Prostate gland (tissue), 2 donors: ENCODE results near the gene FBXO11. TPM values are rescaled to one million over a fixed set of nuclear protein-coding genes. Genes with fewer than 3 reads are reported as not detected.

Experiments
- DNase-seq: peaks from one replicate; pipeline ENCODE4 v3.0.0-alpha.2; 2019; ENCODE audit warnings: low spot score
- H3K27ac ChIP-seq, 2 donors: fragments of 200-600 bp; sonication (generic); 2 replicates each; pipeline ENCODE4 v1.5.1; 2017 to 2019
- H3K27me3 ChIP-seq: fragments of 200-600 bp; sonication (generic); replicated peaks from 2 replicates; pipeline ENCODE4 v1.5.1; 2019; ENCODE audit not compliant: insufficient read depth
- H3K36me3 ChIP-seq, 2 donors: fragments of 200-600 bp; sonication (generic); 1 replicate in 1 of 2; 2 replicates in 1 of 2; pipeline versions ENCODE4 v1.5.1 to v1.8.1; 2017 to 2019
- H3K4me1 ChIP-seq: fragments of 200-600 bp; sonication (generic); replicated peaks from 2 replicates; pipeline ENCODE4 v1.5.1; 2019
- H3K4me3 ChIP-seq, 2 donors: fragments of 200-600 bp; sonication (generic); 2 replicates each; pipeline ENCODE4 v1.5.1; 2017 to 2019
- H3K9me3 ChIP-seq: fragments of 200-600 bp; sonication (generic); 2 replicates; pipeline ENCODE4 v1.5.1; 2017
- POLR2A ChIP-seq: fragments of 450-650 bp; IDR thresholded peaks from one replicate; pipeline ENCODE4 v1.6.1; 2016; ENCODE audit warnings: antibody characterized with exemption, mild to moderate bottlenecking
- POLR2AphosphoS5 ChIP-seq: sonication (generic); formaldehyde crosslinking; IDR thresholded peaks from one replicate; pipeline ENCODE4 v1.6.1; 2017; ENCODE audit warnings: antibody characterized with exemption
- WGBS: methylation state at CpG from one replicate; pipeline ENCODE4 v1.1.5; 2018; 5-methylcytosine and 5-hydroxymethylcytosine counted together
- intact Hi-C: fragments of 100-400 bp; cut with DNase I; formaldehyde crosslinking; loops from one replicate; pipeline ENCODE4 v1.14.2; 2022
- total RNA-seq, 2 donors: library from RNA; depleted of rRNA; stranded (reverse); fragments of >200 nt; gene quantifications; one replicate each; pipeline ENCODE4 v1.1.0, GENCODE V29; 2016
- TF ChIP-seq, protein P1 (sequence below), 4 experiments: fragments of 200-600 bp in 2 of 4; fragments of 450-650 bp in 2 of 4; sonication (generic) in 2 of 4; IDR thresholded peaks; 1 replicate in 3 of 4; 2 replicates in 1 of 4; pipeline ENCODE4 v1.5.1; 2016 to 2019; ENCODE audit warnings: antibody characterized with exemption in 4 of 4, mild to moderate bottlenecking in 2 of 4, moderate library complexity in 2 of 4

The FBXO11 gene
- total RNA-seq, 2 donors from 2014 or later: 48.4 to 54.2 TPM

DNA sequence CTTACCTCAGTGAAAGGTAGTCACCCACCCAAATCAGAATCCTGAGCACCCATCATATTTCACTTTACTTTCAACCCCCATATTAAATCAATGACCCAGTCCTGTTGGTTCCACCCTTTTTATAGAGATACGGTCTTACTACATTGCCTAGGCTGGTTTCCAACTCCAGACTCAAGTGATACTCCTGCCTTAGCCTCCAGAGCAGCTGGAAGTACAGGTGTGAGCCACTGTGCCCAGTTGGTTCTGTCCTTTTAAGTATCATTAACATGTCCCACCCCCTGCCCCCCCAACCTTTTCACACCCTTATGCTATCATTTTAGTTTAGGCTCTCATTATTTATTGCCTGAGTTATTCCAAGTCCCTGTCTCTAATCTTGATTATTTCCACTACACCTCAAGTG is 94.6 kb downstream of the FBXO11 start:
- intact Hi-C loops: no loop called here
- 67% methylated on average over 1 of the region's 1 CpG for WGBS
- DNase-seq: no peak
- H3K4me1 ChIP-seq: no peaks in the 10 kb centered on the region
- no peak overlapping the region for H3K27ac ChIP-seq
- H3K27me3 ChIP-seq: no peaks in the 10 kb centered on the region
- no peaks in the 10 kb centered on the region for H3K9me3 ChIP-seq
- H3K36me3 ChIP-seq: no peaks in the 10 kb centered on the region
- no peak for TF ChIP-seq POLR2AphosphoS5
- TF ChIP-seq, protein P1, sequence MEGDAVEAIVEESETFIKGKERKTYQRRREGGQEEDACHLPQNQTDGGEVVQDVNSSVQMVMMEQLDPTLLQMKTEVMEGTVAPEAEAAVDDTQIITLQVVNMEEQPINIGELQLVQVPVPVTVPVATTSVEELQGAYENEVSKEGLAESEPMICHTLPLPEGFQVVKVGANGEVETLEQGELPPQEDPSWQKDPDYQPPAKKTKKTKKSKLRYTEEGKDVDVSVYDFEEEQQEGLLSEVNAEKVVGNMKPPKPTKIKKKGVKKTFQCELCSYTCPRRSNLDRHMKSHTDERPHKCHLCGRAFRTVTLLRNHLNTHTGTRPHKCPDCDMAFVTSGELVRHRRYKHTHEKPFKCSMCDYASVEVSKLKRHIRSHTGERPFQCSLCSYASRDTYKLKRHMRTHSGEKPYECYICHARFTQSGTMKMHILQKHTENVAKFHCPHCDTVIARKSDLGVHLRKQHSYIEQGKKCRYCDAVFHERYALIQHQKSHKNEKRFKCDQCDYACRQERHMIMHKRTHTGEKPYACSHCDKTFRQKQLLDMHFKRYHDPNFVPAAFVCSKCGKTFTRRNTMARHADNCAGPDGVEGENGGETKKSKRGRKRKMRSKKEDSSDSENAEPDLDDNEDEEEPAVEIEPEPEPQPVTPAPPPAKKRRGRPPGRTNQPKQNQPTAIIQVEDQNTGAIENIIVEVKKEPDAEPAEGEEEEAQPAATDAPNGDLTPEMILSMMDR (IDR thresholded peaks at IDR 0.05): no peak
- TF ChIP-seq POLR2A: no peak
- H3K4me3 ChIP-seq: no peak overlapping the region

DNA sequence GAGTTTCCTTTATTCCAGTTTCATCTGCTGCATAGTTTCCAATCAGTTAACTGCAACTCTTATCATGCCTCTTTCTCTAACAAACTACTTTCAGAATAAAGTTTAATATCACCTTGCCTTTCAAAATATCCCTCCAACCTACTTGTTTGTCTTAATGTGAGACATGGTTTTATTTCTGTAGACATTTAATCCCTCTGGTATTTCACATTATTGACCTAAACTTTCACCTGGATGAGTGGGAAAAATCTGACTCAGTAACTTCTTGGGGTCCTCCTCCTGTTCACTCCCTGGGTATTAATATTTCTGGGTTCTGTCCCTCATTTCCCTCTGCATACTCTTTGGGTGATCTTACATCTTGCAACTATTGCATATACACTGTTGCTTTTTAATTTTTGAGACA is 95.4 kb downstream of the FBXO11 start:
- DNase-seq: no peak
- no peak overlapping the region for H3K27ac ChIP-seq
- H3K9me3 ChIP-seq: no peaks in the 10 kb centered on the region
- no peak overlapping the region for H3K4me3 ChIP-seq
- TF ChIP-seq POLR2A (no peak), POLR2AphosphoS5 (no peak)
- TF ChIP-seq, protein P1 (IDR thresholded peaks at IDR 0.05): no peak
- intact Hi-C loops: no loop called here
- no peaks in the 10 kb centered on the region for H3K36me3 ChIP-seq
- no peaks in the 10 kb centered on the region for H3K4me1 ChIP-seq
- no peaks in the 10 kb centered on the region for H3K27me3 ChIP-seq

DNA sequence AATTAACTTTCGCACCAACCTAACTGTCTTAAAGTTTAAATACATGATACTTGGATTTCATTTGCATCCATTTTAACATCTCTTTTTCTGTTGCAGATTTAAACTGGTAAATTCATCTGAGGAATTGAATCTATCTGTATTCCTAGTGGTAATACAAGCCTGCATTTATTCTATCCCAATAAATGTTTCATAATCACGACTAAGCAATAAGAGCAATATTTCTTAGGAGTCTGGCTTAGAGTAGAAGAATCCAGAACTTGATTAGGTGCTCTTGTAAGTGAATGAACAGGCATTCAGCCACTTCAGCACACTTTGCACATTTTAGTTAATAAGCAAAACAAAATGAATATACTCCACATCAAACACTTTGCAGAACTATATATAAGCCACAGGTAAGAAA is 96.4 kb downstream of the FBXO11 start:
- Histone ChIP-seq H3K9me3 (no peaks in the 10 kb centered on the region), H3K4me1 (no peaks in the 10 kb centered on the region), H3K4me3 (no peak overlapping the region), H3K27me3 (no peaks in the 10 kb centered on the region), H3K36me3 (no peaks in the 10 kb centered on the region), H3K27ac (no peak overlapping the region)
- WGBS: 69% methylated on average over 2 of the region's 2 CpGs
- DNase-seq: no peak
- TF ChIP-seq POLR2AphosphoS5 (no peak), POLR2A (no peak)
- TF ChIP-seq, protein P1 (IDR thresholded peaks at IDR 0.05): no peak
- intact Hi-C loops: no loop called here

DNA sequence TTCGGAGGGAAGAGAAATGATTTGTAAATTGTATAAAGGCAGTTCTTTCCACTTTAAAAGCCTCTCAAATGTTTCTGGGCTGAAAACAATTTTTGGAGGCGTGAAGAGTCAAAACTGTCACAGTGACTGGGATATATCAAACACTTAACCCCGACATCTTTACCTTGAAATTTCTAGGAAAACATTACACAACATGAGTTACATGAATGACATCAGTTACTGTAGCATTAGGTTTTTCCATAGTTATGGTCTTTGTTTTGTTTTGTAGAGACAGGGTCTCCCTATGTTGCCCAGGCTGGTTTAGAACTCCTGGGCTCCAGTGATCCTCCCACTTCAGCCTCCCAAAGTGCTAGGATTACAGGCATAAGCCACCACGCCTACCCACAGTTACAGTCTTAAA is 97.7 kb downstream of the FBXO11 start:
- H3K4me3 ChIP-seq: no peak overlapping the region
- intact Hi-C loops: no loop called here
- no peaks in the 10 kb centered on the region for H3K27me3 ChIP-seq
- H3K4me1 ChIP-seq: no peaks in the 10 kb centered on the region
- H3K9me3 ChIP-seq: no peaks in the 10 kb centered on the region
- no peak for DNase-seq
- H3K36me3 ChIP-seq: no peaks in the 10 kb centered on the region
- TF ChIP-seq POLR2A (no peak), POLR2AphosphoS5 (no peak)
- TF ChIP-seq, protein P1 (IDR thresholded peaks at IDR 0.05): no peak
- 87% methylated on average over 4 of the region's 4 CpGs for WGBS
- no peak overlapping the region for H3K27ac ChIP-seq

DNA sequence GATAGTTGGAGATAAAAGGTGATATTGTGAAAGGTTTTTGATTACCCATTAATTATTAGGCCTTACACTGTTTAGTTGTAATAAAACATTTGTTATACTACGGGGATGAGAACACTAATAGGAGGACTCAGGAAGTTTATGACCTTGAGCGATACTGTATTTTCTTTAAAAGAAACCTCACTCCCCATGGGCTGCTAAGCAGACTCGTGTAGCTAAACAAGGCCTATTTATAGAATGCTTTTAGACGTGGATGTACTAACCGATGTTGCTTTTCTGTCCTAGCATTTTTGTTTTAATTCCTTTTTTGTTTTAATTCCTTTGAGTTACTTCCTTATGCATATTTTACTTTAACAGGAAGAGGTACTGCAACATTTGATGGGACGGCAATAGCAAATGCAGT is 100.4 kb downstream of the FBXO11 start:
- WGBS: 53% methylated on average over 6 of the region's 6 CpGs
- no peaks in the 10 kb centered on the region for H3K36me3 ChIP-seq
- no peaks in the 10 kb centered on the region for H3K4me1 ChIP-seq
- no peak for TF ChIP-seq POLR2AphosphoS5
- TF ChIP-seq, protein P1 (IDR thresholded peaks at IDR 0.05): no peak
- no peak for TF ChIP-seq POLR2A
- no peaks in the 10 kb centered on the region for H3K27me3 ChIP-seq
- H3K4me3 ChIP-seq: no peak overlapping the region
- DNase-seq: no peak
- no peaks in the 10 kb centered on the region for H3K9me3 ChIP-seq
- no peak overlapping the region for H3K27ac ChIP-seq
- intact Hi-C loops: no loop called here
